Raji (cell line): ENCODE results near the gene TBC1D17.

Experiments used
- POLR2A ChIP-seq: IDR thresholded peaks from 2 replicates; pipeline ENCODE4 v1.6.1; 2011; ENCODE audit warnings: low read depth, low read length, control low read depth; ENCODE audit not compliant: insufficient read depth

Gene TBC1D17

GRCh38 chr19:49877879-49878743 lies 609 bp downstream of the TBC1D17 start:
- TF ChIP-seq POLR2A = no peak; the same call in 1 of the 2 replicates

- no peak for TF ChIP-seq POLR2A
Measured at GRCh38 chr19:49878744-49879070, 1.2 kb downstream of the TBC1D17 start.

GRCh38 chr19:49879243-49879963 lies 1.9 kb downstream of the TBC1D17 start:
- TF ChIP-seq POLR2A = no peak

DNA sequence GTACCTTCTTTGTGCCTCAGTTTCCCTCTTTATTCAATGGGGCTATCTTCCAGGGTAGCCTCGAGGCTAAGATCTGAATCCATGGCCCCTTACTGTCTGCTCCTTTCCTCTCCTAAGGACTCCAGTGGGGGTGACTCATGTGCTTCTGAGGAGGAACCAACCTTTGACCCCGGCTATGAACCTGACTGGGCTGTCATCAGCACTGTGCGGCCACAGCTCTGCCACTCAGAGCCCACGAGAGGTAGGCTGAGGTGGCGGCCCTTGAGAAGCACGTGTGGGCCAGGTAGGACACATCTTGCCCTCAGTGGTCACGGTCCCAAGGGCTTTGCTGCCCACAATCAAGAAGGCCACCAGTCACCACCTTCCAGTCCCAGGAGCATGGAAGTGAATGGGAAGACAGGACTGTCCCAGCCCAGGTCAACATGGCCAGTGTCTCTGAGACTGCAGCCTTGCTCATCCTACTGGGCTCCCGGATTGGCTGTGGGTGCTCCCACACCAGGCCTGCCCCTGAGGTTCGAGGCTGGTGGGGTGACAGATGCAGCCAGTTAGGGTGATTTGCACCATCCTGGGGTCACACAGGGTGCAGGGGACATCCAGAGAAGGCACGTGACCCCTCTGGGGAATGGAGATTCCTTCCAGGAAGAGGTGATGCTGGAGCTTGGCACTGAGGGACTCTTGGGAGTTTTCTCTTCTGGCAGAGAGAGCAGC lies 2.8 kb downstream of the TBC1D17 start:
- TF ChIP-seq POLR2A = no peak

GRCh38 chr19:49881186-49881585 lies 3.7 kb downstream of the TBC1D17 start:
- TF ChIP-seq POLR2A = no peak

- no peak for TF ChIP-seq POLR2A
Measured at GRCh38 chr19:49881672-49882394, 4.3 kb downstream of the TBC1D17 start.

DNA sequence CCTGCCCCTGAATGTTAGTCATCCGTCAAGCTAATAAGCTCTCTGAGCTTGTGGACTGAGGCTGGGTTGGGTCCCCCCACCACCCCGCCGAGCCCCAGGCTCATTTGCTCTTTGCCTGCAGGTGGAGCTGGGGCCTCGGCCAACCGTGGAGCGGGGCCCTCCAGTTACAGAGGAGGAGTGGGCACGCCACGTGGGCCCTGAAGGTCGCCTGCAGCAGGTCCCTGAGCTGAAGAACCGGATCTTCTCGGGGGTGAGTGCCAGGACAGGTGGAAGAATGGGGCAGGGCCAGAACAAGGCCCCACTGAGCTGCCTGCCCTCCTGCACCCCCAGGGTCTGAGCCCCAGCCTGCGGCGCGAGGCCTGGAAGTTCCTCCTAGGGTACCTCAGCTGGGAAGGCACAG lies 5.1 kb downstream of the TBC1D17 start:
- TF ChIP-seq POLR2A = no peak

DNA sequence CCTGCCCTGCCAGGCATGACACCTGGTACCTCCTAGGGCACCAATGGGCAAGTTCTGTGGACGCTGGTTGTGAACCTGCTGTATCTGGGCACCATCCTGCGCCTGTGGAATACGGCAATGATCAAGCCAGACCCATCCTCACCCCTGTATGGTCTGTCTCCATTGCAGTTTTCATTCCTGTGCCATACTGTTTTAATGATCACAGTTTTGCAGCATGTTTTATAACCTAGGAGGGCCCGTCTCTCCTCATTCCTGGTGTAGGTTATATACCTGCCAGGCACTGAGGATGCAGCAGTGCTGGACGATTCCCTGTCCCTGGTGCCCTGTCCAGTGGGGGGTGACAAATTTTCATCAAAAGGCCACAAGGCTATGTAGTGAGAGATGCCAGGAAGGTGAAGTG lies 5.6 kb downstream of the TBC1D17 start:
- TF ChIP-seq POLR2A = no peak

- no peak for TF ChIP-seq POLR2A
Measured at GRCh38 chr19:49884109-49884508, 6.6 kb downstream of the TBC1D17 start.

DNA sequence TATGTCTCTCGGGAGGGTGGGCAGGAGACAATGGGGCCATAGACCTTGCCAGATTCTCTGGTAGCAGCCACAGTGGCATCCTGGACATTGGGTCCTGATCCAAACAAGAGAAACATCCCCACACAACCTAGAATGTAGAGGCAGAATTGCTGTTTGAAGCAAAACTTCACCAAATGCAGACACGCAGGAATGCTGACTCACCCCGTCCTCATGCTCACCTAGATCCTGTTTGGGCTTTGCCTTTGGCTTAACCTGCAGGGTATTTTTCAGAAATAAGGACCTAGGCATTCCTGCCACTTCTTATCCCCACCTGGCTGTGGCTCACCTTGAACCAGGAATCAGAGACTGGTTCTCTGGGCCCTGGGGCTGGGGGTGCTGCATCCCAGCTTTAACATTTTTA lies 7.3 kb downstream of the TBC1D17 start:
- TF ChIP-seq POLR2A = no peak

- no peak for TF ChIP-seq POLR2A
Measured at GRCh38 chr19:49887037-49887664, 9.6 kb downstream of the TBC1D17 start.

DNA sequence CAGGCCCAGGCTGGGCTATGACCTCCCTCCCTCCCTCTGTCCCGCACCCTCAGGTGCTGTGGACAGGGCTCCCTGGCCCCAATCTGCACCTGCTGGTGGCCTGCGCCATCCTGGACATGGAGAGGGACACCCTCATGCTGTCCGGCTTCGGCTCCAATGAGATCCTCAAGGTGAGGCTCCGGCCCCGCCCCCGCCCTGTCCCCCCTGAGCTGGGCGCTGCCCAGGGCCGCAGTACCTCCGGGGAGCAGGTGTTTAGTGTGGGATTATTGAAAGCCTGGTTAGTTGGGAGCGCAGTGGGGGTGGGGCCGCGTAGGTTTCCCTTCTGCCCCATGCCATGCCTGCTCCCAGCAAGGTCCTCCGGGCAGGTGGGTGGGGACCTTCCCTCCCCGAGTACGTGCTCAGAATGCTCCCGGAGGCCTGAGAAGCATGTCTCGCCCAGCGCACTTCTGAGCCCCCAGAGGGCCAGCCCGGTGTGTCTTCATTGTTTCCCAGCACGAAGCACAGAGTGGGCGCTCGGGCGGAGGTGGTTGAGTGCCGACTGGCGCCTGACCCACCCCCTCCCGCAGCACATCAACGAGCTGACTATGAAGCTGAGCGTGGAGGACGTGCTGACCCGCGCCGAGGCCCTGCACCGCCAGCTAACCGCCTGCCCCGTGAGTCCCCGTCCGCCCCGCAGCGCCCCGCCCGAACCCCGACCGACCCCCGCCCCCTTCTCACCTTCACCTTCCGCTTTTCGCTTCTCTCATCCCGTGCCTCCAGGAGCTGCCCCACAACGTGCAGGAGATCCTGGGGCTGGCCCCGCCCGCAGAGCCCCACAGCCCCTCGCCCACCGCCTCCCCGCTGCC lies 10.4 kb downstream of the TBC1D17 start:
- TF ChIP-seq POLR2A = no peak

DNA sequence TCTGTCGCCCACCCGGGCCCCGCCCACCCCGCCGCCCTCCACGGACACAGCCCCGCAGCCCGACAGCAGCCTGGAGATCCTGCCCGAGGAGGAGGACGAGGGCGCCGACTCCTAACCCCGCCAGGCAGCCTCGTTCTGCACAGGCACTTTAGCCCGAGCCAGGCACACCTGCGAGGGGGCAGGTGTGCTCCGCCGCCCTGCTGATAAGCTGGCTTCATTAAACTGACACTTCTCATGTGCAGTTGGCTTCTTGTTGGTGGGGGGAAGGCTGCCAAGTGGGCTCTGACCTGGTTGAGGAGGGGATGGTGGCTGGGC lies 11.0 kb downstream of the TBC1D17 start:
- TF ChIP-seq POLR2A = no peak

- TF ChIP-seq POLR2A = no peak
Measured at GRCh38 chr19:49889038-49889686, 11.7 kb downstream of the TBC1D17 start.
